Brain microvascular endothelial cell (primary cell): Measurements from ENCODE around the gene ENOX1.

Experiments
- DNase-seq: peaks from one replicate; pipeline ENCODE4 v3.0.0-alpha.2; 2020
- H3K27ac ChIP-seq: fragments of 250-450 bp; sonication (Bioruptor Pico); 2 replicates; pipeline ENCODE4 v1.5.1; 2020; ENCODE audit warnings: mild to moderate bottlenecking, moderate library complexity
- H3K27me3 ChIP-seq: fragments of 250-450 bp; sonication (Bioruptor Pico); replicated peaks from 2 replicates; pipeline ENCODE4 v1.5.1; 2020; ENCODE audit warnings: mild to moderate bottlenecking
- H3K36me3 ChIP-seq: fragments of 250-450 bp; sonication (Bioruptor Pico); replicated peaks from 2 replicates; pipeline ENCODE4 v1.5.1; 2020; ENCODE audit warnings: mild to moderate bottlenecking
- H3K4me3 ChIP-seq: 2 replicates; pipeline ENCODE4 v1.5.1; 2011; ENCODE audit warnings: low read depth, mild to moderate bottlenecking, control low read depth, low read length, moderate library complexity
- CTCF ChIP-seq: IDR thresholded peaks from 2 replicates; pipeline ENCODE4 v1.5.1; 2011; ENCODE audit warnings: low read depth, mild to moderate bottlenecking, moderate library complexity, low read length, control low read depth, inconsistent platforms; ENCODE audit errors: missing control alignments
- in situ Hi-C: cut with HindIII; loops from 2 replicates; pipeline ENCODE4 v1.10.0; 2017; ENCODE audit warnings: low sequenced_read_pairs, low pct_ligation_motif_present

Gene ENOX1

GRCh38 chr13:43757266-43757665 lies 29.5 kb downstream of the ENOX1 start:
- DNase-seq = no peak
- Histone ChIP-seq H3K27ac (no peak overlapping the region), H3K27me3 (no peaks in the 10 kb centered on the region), H3K36me3 (no peaks in the 10 kb centered on the region), H3K4me3 (no peak overlapping the region)
- TF ChIP-seq CTCF = no peak
- in situ Hi-C loops = no loop called here

GRCh38 chr13:43755844-43756243 lies 30.9 kb downstream of the ENOX1 start:
- H3K27me3 ChIP-seq = no peaks in the 10 kb centered on the region
- DNase-seq = no peak
- H3K4me3 ChIP-seq = no peak overlapping the region
- TF ChIP-seq CTCF = no peak
- H3K36me3 ChIP-seq = no peaks in the 10 kb centered on the region
- in situ Hi-C loops = no loop called here
- no peak overlapping the region for H3K27ac ChIP-seq

GRCh38 chr13:43751624-43752023 lies 35.1 kb downstream of the ENOX1 start:
- no peak for DNase-seq
- in situ Hi-C loops = no loop called here
- no peak overlapping the region for H3K27ac ChIP-seq

GRCh38 chr13:43749503-43749902 lies 37.3 kb downstream of the ENOX1 start:
- H3K4me3 ChIP-seq = no peak overlapping the region
- no peak overlapping the region for H3K27ac ChIP-seq
- no peaks in the 10 kb centered on the region for H3K27me3 ChIP-seq
- no peak for DNase-seq
- no peak for TF ChIP-seq CTCF
- no peaks in the 10 kb centered on the region for H3K36me3 ChIP-seq
- in situ Hi-C loops = no loop called here

More at GRCh38 chr13:43751624-43752023, 35.1 kb downstream of the ENOX1 start:
- Histone ChIP-seq H3K4me3 (no peak overlapping the region), H3K36me3 (no peaks in the 10 kb centered on the region), H3K27me3 (no peaks in the 10 kb centered on the region)
- TF ChIP-seq CTCF = no peak

- TF ChIP-seq CTCF = no peak
- H3K36me3 ChIP-seq = no peaks in the 10 kb centered on the region
- in situ Hi-C loops = no loop called here
- no peaks in the 10 kb centered on the region for H3K27me3 ChIP-seq
- H3K27ac ChIP-seq = no peak overlapping the region
- DNase-seq = no peak
- no peak overlapping the region for H3K4me3 ChIP-seq
These were observed 42.3 kb downstream of the ENOX1 start for GRCh38 chr13:43744261-43745031.

GRCh38 chr13:43742911-43743310 lies 43.9 kb downstream of the ENOX1 start:
- Histone ChIP-seq H3K27me3 (no peaks in the 10 kb centered on the region), H3K4me3 (no peak overlapping the region), H3K27ac (no peak overlapping the region), H3K36me3 (no peaks in the 10 kb centered on the region)
- TF ChIP-seq CTCF = no peak
- in situ Hi-C loops = no loop called here
- no peak for DNase-seq
